HepG2 (cell line): Measurements from ENCODE around the gene VPS18. TPM values are rescaled to one million over a fixed set of nuclear protein-coding genes. Genes with fewer than 3 reads are reported as not detected.

Experiments used
- ARID2 ChIP-seq: sonication (generic); formaldehyde crosslinking; IDR thresholded peaks from 2 replicates; pipeline ENCODE4 v1.8.1; 2022; ENCODE audit warnings: mild to moderate bottlenecking, missing genetic modification reagents, borderline replicate concordance
- BORCS8-MEF2B ChIP-seq: sonication (generic); formaldehyde crosslinking; IDR thresholded peaks from 2 replicates; pipeline ENCODE4 v1.8.0; 2022; ENCODE audit warnings: mild to moderate bottlenecking, missing genetic modification reagents
- DDIT3 ChIP-seq: sonication (generic); formaldehyde crosslinking; IDR thresholded peaks from 2 replicates; pipeline ENCODE4 v1.4.0; 2020; ENCODE audit warnings: mild to moderate bottlenecking, missing genetic modification reagents
- FOXC1 ChIP-seq: sonication (generic); formaldehyde crosslinking; IDR thresholded peaks from 2 replicates; pipeline ENCODE4 v1.8.0; 2022; ENCODE audit warnings: mild to moderate bottlenecking, missing genetic modification reagents, borderline replicate concordance
- GFI1 ChIP-seq: sonication (generic); formaldehyde crosslinking; IDR thresholded peaks from 2 replicates; pipeline ENCODE4 v1.5.0; 2020; ENCODE audit warnings: missing genetic modification reagents, mild to moderate bottlenecking, borderline replicate concordance
- GZF1 ChIP-seq: sonication (generic); formaldehyde crosslinking; IDR thresholded peaks from 2 replicates; pipeline ENCODE4 v1.5.1; 2020; ENCODE audit warnings: mild to moderate bottlenecking, missing genetic modification reagents
- ISX ChIP-seq: sonication (generic); formaldehyde crosslinking; conservative IDR thresholded peaks from 2 replicates; pipeline ENCODE4 v1.5.0; 2020; ENCODE audit warnings: missing genetic modification reagents
- KLF6 ChIP-seq: IDR thresholded peaks from 2 replicates; pipeline ENCODE4 v1.8.0; 2016; ENCODE audit warnings: missing biosample characterization, missing genetic modification reagents
- RFX1 ChIP-seq: fragments of 450-650 bp; IDR thresholded peaks from 2 replicates; pipeline ENCODE4 v1.6.1; 2017
- RNF2 ChIP-seq: fragments of 450-650 bp; conservative IDR thresholded peaks from 2 replicates; pipeline ENCODE4 v1.6.1; 2016; ENCODE audit warnings: low read depth
- SMC3 ChIP-seq: IDR thresholded peaks from 2 replicates; pipeline ENCODE4 v1.6.1; 2011; ENCODE audit warnings: low read length, improper control_type of control experiment
- SOX5 ChIP-seq: IDR thresholded peaks from 2 replicates; pipeline ENCODE4 v1.6.1; 2016; ENCODE audit warnings: borderline replicate concordance
- SRSF1 ChIP-seq: fragments of 200-400 bp; formaldehyde crosslinking; optimal IDR thresholded peaks from 2 replicates; pipeline ENCODE3; 2017; ENCODE audit warnings: mild to moderate bottlenecking, low read depth, low read length, moderate library complexity
- THAP11 ChIP-seq: IDR thresholded peaks from 2 replicates; pipeline ENCODE4 v1.6.1; 2016; ENCODE audit warnings: missing biosample characterization, missing genetic modification reagents
- U2AF2 ChIP-seq: fragments of 200-400 bp; formaldehyde crosslinking; IDR thresholded peaks from 2 replicates; pipeline ENCODE4 v1.6.1; 2017; ENCODE audit warnings: low read depth, mild to moderate bottlenecking, low read length
- ZBTB34 ChIP-seq: sonication (generic); formaldehyde crosslinking; IDR thresholded peaks from 2 replicates; pipeline ENCODE4 v1.8.0; 2022; ENCODE audit warnings: mild to moderate bottlenecking, missing genetic modification reagents
- ZEB1 ChIP-seq: IDR thresholded peaks from 2 replicates; pipeline ENCODE4 v1.6.1; 2012; ENCODE audit warnings: mild to moderate bottlenecking, low read depth, inconsistent platforms; ENCODE audit not compliant: insufficient replicate concordance
- ZIK1 ChIP-seq: sonication (generic); formaldehyde crosslinking; IDR thresholded peaks from 2 replicates; pipeline ENCODE4 v1.5.0; 2020; ENCODE audit warnings: mild to moderate bottlenecking, low read depth, missing genetic modification reagents, borderline replicate concordance
- ZMAT3 ChIP-seq: sonication (generic); formaldehyde crosslinking; conservative IDR thresholded peaks from 2 replicates; pipeline ENCODE4 v1.7.0; 2021; ENCODE audit warnings: missing genetic modification reagents
- ZNF619 ChIP-seq: sonication (generic); formaldehyde crosslinking; IDR thresholded peaks from 2 replicates; pipeline ENCODE4 v1.4.0; 2020; ENCODE audit warnings: mild to moderate bottlenecking, missing genetic modification reagents
- ZNF687 ChIP-seq: sonication (generic); formaldehyde crosslinking; IDR thresholded peaks from 2 replicates; pipeline ENCODE4 v1.5.1; 2020; ENCODE audit warnings: mild to moderate bottlenecking, missing genetic modification reagents, moderate library complexity
- ZNF724P ChIP-seq: sonication (generic); formaldehyde crosslinking; IDR thresholded peaks from 2 replicates; pipeline ENCODE4 v1.8.0; 2022; ENCODE audit warnings: missing genetic modification reagents, borderline replicate concordance
- ZNF816 ChIP-seq: sonication (generic); formaldehyde crosslinking; IDR thresholded peaks from 2 replicates; pipeline ENCODE4 v1.8.0; 2022; ENCODE audit warnings: missing genetic modification reagents, mild to moderate bottlenecking, borderline replicate concordance
- ZNF839 ChIP-seq: sonication (generic); formaldehyde crosslinking; IDR thresholded peaks from 2 replicates; pipeline ENCODE4 v1.4.0; 2020; ENCODE audit warnings: missing genetic modification reagents, mild to moderate bottlenecking, borderline replicate concordance
- polyA plus RNA-seq, 8 experiments: library from polyadenylated mRNA; depleted of rRNA in 3 of 8; stranded (reverse) in 7 of 8; unstranded in 1 of 8; fragments of >200 nt; fragmentation: Illumina TruSeq in 4 of 8; extraction: Trizol in 4 of 8; gene quantifications; 2 replicates each; pipeline versions ENCODE4 v1.2.1 to v1.2.3, GENCODE V29; 2011 to 2016; ENCODE audit warnings: low read depth in 4 of 8, missing spikeins in 1 of 8, mixed read lengths in 1 of 8; ENCODE audit not compliant: insufficient read depth in 1 of 8
- total RNA-seq, 5 experiments: library from RNA; depleted of rRNA; stranded (reverse); fragments of >200 nt; fragmentation: Illumina TruSeq; extraction: Trizol; gene quantifications; 2 replicates each; pipeline ENCODE4 v1.2.3, GENCODE V29; 2016; ENCODE audit warnings: low read depth in 1 of 5

The VPS18 gene
- total and polyA plus RNA-seq, 2 of the 13 experiments (the other 11 are each of a cell fraction or from before 2014, with no cell fraction given) = 5.8 to 17.0 TPM

DNA sequence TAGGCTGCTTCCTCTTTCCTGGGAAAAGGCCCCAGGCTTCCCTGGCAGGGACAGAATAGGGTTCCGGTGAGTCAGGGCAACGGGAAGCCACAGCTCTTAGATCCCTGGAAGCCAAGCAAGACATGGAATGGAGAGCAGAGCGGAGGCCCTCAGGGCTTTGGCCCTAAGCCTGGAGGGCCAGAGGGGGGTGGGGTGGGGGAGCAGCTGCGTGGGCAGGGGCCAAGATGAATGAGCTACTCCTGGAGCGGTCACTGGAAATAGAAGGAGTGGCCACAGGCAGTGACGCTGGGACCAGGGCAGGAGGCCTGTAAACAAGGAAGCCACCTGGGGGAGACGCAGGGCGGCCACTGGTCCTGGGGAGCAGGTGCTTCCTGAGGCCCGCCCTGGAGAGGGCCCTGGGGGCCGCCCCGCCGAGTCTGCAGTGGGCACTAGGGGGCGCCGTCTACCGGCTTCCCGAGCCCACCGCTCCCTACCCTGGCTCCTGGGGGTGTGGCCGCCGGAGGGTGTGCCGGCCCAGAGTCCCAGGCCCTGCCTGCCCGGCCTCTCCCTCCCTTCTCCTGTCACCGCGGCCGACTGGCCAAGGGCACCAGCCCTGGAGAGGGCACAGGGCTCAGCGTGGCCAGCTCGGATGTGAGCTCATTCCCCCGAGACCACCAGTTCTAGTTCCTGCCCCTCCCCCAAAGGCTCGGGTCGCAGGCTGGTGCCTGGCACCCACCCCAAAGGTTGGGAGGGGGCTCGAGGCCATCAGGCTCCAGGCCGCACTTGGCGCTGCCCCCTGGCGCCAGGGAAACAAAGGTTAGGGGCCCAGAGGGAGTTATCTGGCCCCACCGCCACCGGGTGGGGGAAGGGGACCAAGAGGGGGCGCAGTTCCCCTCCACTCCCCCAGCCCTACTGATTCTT, 12.1 kb downstream of the VPS18 start (continued):
- TF ChIP-seq ZMAT3 (CRISPR knock-in tag) = no peak
- TF ChIP-seq ZBTB34 (CRISPR knock-in tag) = no peak
- TF ChIP-seq KLF6 (CRISPR knock-in tag) = no peak
- TF ChIP-seq GFI1 = no peak
- no peak for TF ChIP-seq ARID2 (CRISPR knock-in tag)
- TF ChIP-seq FOXC1 (CRISPR knock-in tag) = no peak; the same call in 1 of the 2 replicates
- TF ChIP-seq DDIT3 (CRISPR knock-in tag) = no peak
- TF ChIP-seq RFX1 = no peak
- TF ChIP-seq ZNF724P (CRISPR knock-in tag) = 0 out of 2 replicates have a peak, but pooled peaks have one; percentile 27
- TF ChIP-seq ZNF816 (CRISPR knock-in tag) = no peak
- TF ChIP-seq ZNF619 (CRISPR knock-in tag) = no peak; the same call in 1 of the 2 replicates
- TF ChIP-seq SMC3 = no peak; the same call in 1 of the 2 replicates
- TF ChIP-seq GZF1 (CRISPR knock-in tag) = no peak
- TF ChIP-seq U2AF2 = no peak
- TF ChIP-seq SOX5 (CRISPR knock-in tag) = 0 out of 2 replicates have a peak, but pooled peaks have one; percentile 34
- peak; percentile 38; the same call in 1 of the 2 replicates for TF ChIP-seq BORCS8-MEF2B
- no peak for TF ChIP-seq ZIK1 (CRISPR knock-in tag)
- no peak for TF ChIP-seq ISX
- TF ChIP-seq THAP11 (CRISPR knock-in tag) = no peak; the same call in 1 of the 2 replicates
- TF ChIP-seq SRSF1 = no peak
- TF ChIP-seq ZNF687 = peak; percentile 76
- TF ChIP-seq ZEB1 = peak; percentile 48
- TF ChIP-seq RNF2 = no peak
- TF ChIP-seq ZNF839 (CRISPR knock-in tag) = peak; percentile 66; the same call in 1 of the 2 replicates
